ENCODE measurements around the gene CMPK2. TPM values are rescaled to one million over a fixed set of nuclear protein-coding genes. Genes with fewer than 3 reads are reported as not detected.
"Not testable (repeated sequence)": the region's sequence is repeated elsewhere in the genome, so short reads cannot be mapped to it uniquely, and the experiment has no call there.

Gene CMPK2
- 31.5 TPM for total RNA-seq

GRCh38 chr2:6865346-6866274 lies at the start of gene CMPK2:
TSS of gene CMPK2 (minus strand) at chr2:6865907. CDS start at chr2:6865696, 211 bp downstream.
- peak; percentile 50 to 88 (median 86) for DNase-seq (ENCODE audit: low read depth in 2 of 3, low spot score in 2 of 3)

- DNase-seq (ENCODE audit: low read depth in 2 of 3, low spot score in 2 of 3): no peak
These were observed 49.7 kb upstream of the CMPK2 start for GRCh38 chr2:6915399-6915798.

GRCh38 chr2:6914828-6915227 lies 49.1 kb upstream of the CMPK2 start:
- DNase-seq (ENCODE audit: low read depth in 2 of 3, low spot score in 2 of 3): no peak

GRCh38 chr2:6913415-6914157 lies 47.9 kb upstream of the CMPK2 start:
- no peak for DNase-seq (ENCODE audit: low read depth in 2 of 3, low spot score in 2 of 3)

- DNase-seq (ENCODE audit: low read depth in 2 of 3, low spot score in 2 of 3): no peak
These were observed 46.0 kb upstream of the CMPK2 start for GRCh38 chr2:6911721-6912120.

- DNase-seq (ENCODE audit: low read depth in 2 of 3, low spot score in 2 of 3): peak in 2 of 3 donors; percentile 77 to 87
These were observed 44.0 kb upstream of the CMPK2 start for GRCh38 chr2:6909431-6910385.

GRCh38 chr2:6908291-6908690 lies 42.6 kb upstream of the CMPK2 start:
- no peak for DNase-seq (ENCODE audit: low read depth in 2 of 3, low spot score in 2 of 3)

- no peak for DNase-seq (ENCODE audit: low read depth in 2 of 3, low spot score in 2 of 3)
These were observed 40.5 kb upstream of the CMPK2 start for GRCh38 chr2:6906165-6906741.

GRCh38 chr2:6905668-6906067 lies 40.0 kb upstream of the CMPK2 start:
- DNase-seq (ENCODE audit: low read depth in 2 of 3, low spot score in 2 of 3): no peak

- not testable (repeated sequence) for DNase-seq (ENCODE audit: low read depth in 2 of 3, low spot score in 2 of 3)
These were observed 36.9 kb upstream of the CMPK2 start for GRCh38 chr2:6902581-6902980.

- peak in 1 of 3 donors; percentile 65 for DNase-seq (ENCODE audit: low read depth in 2 of 3, low spot score in 2 of 3)
These were observed 31.4 kb upstream of the CMPK2 start for GRCh38 chr2:6896930-6897759.

- DNase-seq (ENCODE audit: low read depth in 2 of 3, low spot score in 2 of 3): peak in 1 of 3 donors; percentile 12
These were observed 28.3 kb upstream of the CMPK2 start for GRCh38 chr2:6893876-6894482.

- no peak for DNase-seq (ENCODE audit: low read depth in 2 of 3, low spot score in 2 of 3)
These were observed 23.0 kb upstream of the CMPK2 start for GRCh38 chr2:6888724-6889123.

GRCh38 chr2:6887751-6888192 lies 22.1 kb upstream of the CMPK2 start:
- DNase-seq (ENCODE audit: low read depth in 2 of 3, low spot score in 2 of 3): peak in 1 of 3 donors; percentile 74

GRCh38 chr2:6885968-6886367 lies 20.3 kb upstream of the CMPK2 start:
- DNase-seq (ENCODE audit: low read depth in 2 of 3, low spot score in 2 of 3): no peak

- no peak for DNase-seq (ENCODE audit: low read depth in 2 of 3, low spot score in 2 of 3)
These were observed 19.8 kb upstream of the CMPK2 start for GRCh38 chr2:6885551-6885950.

- DNase-seq (ENCODE audit: low read depth in 2 of 3, low spot score in 2 of 3): no peak
These were observed 17.9 kb upstream of the CMPK2 start for GRCh38 chr2:6883448-6884122.

GRCh38 chr2:6881516-6881915 lies 15.8 kb upstream of the CMPK2 start:
- DNase-seq (ENCODE audit: low read depth in 2 of 3, low spot score in 2 of 3): no peak

Data from hematopoietic multipotent progenitor cell (in vitro differentiated cells).